Progenitor cell of endocrine pancreas (in vitro differentiated cells): ENCODE measurements around the gene CTNNBL1. TPM values are rescaled to one million over a fixed set of nuclear protein-coding genes. Genes with fewer than 3 reads are reported as not detected.

ENCODE experiments used
- DNase-seq: peaks from one replicate; pipeline ENCODE4 v3.0.0; 2021; ENCODE audit warnings: low spot score; ENCODE audit not compliant: unreplicated experiment
- H3K27ac Mint-ChIP-seq: 2 replicates; pipeline ENCODE4 v1.8.0; 2021; ENCODE audit warnings: mild to moderate bottlenecking, moderate library complexity, mixed read lengths
- H3K27me3 Mint-ChIP-seq: 2 replicates; pipeline ENCODE4 v1.8.0; 2021; ENCODE audit warnings: mixed read lengths
- H3K36me3 Mint-ChIP-seq: 2 replicates; pipeline ENCODE4 v1.8.0; 2022; ENCODE audit warnings: mixed read lengths; ENCODE audit not compliant: insufficient read depth
- H3K4me1 Mint-ChIP-seq: 2 replicates; pipeline ENCODE4 v1.8.0; 2021; ENCODE audit warnings: low read depth, mixed read lengths
- H3K4me3 Mint-ChIP-seq: 2 replicates; pipeline ENCODE4 v1.8.0; 2021; ENCODE audit warnings: low read depth, mild to moderate bottlenecking, moderate library complexity, mixed read lengths
- H3K9me3 Mint-ChIP-seq: 2 replicates; pipeline ENCODE4 v1.8.0; 2021; ENCODE audit warnings: low read depth, mixed read lengths
- total RNA-seq: library from RNA; stranded (reverse); gene quantifications from 2 replicates; pipeline ENCODE4 v1.2.1, GENCODE V29; 2021
- TF ChIP-seq, protein P1 (sequence below): fragments of 200-600 bp; sonication (generic); IDR thresholded peaks from one replicate; pipeline ENCODE4 v1.5.0; 2021; ENCODE audit warnings: antibody characterized with exemption, mild to moderate bottlenecking; ENCODE audit not compliant: unreplicated experiment

The CTNNBL1 gene
- total RNA-seq, 1 donor from 2014 or later = 60.4 TPM

DNA sequence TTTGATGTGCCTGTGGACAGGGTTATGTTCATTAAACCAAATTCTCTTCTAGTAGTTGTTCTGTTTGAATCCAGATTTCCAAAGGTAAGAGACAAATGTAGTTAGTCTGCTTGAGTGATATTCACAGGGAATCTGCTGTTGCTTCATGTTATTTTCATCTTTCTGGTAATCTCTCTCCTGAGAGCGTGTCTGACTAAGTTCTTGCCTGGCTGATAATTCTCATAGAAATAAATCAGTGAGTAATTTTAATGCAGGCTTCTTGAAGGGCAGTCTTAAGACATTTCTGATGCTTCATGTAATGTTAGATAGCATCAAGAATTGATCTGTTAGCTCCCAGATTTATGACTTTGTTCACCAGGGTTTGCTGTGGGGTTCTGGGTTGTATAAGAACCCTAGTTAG lies 54.2 kb downstream of the CTNNBL1 start:
- no peak overlapping the region for H3K27ac Mint-ChIP-seq
- H3K4me1 Mint-ChIP-seq = peaks cover 2% of the 10 kb centered on the region
- H3K27me3 Mint-ChIP-seq = no peaks in the 10 kb centered on the region
- H3K9me3 Mint-ChIP-seq = no peaks in the 10 kb centered on the region
- no peak for DNase-seq
- no peak overlapping the region for H3K4me3 Mint-ChIP-seq
- TF ChIP-seq, protein P1, sequence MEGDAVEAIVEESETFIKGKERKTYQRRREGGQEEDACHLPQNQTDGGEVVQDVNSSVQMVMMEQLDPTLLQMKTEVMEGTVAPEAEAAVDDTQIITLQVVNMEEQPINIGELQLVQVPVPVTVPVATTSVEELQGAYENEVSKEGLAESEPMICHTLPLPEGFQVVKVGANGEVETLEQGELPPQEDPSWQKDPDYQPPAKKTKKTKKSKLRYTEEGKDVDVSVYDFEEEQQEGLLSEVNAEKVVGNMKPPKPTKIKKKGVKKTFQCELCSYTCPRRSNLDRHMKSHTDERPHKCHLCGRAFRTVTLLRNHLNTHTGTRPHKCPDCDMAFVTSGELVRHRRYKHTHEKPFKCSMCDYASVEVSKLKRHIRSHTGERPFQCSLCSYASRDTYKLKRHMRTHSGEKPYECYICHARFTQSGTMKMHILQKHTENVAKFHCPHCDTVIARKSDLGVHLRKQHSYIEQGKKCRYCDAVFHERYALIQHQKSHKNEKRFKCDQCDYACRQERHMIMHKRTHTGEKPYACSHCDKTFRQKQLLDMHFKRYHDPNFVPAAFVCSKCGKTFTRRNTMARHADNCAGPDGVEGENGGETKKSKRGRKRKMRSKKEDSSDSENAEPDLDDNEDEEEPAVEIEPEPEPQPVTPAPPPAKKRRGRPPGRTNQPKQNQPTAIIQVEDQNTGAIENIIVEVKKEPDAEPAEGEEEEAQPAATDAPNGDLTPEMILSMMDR = no peak
- H3K36me3 Mint-ChIP-seq = peaks cover 10% of the 10 kb centered on the region

DNA sequence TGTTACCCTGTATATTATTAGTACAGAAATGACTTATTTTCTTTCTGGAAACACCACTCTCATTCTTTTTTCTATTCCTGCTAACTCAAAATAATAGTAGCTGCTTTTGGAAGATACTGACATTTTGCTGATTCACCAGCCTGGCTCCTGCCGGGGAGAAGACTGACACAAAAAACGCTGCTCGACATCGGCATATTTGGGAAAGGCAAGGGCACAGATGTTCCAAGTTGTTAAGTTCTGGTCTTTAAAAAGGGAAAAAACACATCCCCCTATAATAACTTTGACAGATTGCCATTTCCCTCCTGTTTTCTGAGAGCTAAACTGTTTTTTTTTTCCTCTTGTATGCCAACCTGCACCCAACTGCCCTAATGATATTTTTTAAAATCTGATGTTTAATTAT lies 55.4 kb downstream of the CTNNBL1 start:
- Mint-ChIP-seq H3K4me3 (no peak overlapping the region), H3K27me3 (no peaks in the 10 kb centered on the region), H3K9me3 (no peaks in the 10 kb centered on the region), H3K36me3 (peaks cover 7% of the 10 kb centered on the region), H3K4me1 (peaks cover 2% of the 10 kb centered on the region), H3K27ac (no peak overlapping the region)
- TF ChIP-seq, protein P1 = no peak
- no peak for DNase-seq

DNA sequence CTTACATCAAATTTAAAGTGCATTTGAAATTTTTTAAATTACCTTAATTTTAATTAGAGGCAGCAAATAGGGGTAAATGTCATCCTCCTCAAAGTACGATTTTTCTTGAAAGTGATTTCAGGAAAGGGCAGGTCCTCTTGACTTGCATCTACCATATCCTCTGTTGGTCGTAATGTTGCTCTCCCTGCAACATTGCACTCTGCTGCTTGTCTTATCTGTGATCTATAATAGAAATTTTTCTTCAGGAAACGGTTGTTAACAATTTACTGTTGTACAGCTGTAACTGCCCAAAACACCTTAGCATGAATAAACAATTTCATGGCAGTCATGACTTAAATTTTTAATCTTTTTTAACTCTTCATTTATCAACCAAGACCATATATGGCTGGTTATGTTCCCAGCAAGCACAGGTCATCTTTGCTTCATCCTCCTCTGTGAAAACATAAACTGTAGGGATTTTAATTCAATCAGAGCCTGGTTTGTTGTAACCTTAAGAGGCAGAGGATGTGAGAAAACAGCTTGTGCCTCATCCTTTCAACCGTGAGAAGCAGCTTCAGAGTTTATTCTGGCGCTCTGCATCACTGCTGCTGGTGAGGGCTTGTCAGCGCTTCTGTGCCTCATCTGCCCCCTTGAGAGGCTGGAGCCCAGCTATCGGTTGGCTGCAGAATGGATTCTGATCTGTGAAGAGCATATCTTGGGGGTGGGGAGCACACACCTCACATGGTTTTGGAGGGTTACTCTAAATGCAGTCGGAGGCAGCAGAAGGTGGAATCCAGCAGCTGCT lies 56.0 kb downstream of the CTNNBL1 start:
- no peaks in the 10 kb centered on the region for H3K27me3 Mint-ChIP-seq
- H3K4me1 Mint-ChIP-seq = no peaks in the 10 kb centered on the region
- DNase-seq = no peak
- H3K36me3 Mint-ChIP-seq = peaks cover 7% of the 10 kb centered on the region
- TF ChIP-seq, protein P1 = no peak
- no peak overlapping the region for H3K4me3 Mint-ChIP-seq
- H3K27ac Mint-ChIP-seq = no peak overlapping the region
- no peaks in the 10 kb centered on the region for H3K9me3 Mint-ChIP-seq

DNA sequence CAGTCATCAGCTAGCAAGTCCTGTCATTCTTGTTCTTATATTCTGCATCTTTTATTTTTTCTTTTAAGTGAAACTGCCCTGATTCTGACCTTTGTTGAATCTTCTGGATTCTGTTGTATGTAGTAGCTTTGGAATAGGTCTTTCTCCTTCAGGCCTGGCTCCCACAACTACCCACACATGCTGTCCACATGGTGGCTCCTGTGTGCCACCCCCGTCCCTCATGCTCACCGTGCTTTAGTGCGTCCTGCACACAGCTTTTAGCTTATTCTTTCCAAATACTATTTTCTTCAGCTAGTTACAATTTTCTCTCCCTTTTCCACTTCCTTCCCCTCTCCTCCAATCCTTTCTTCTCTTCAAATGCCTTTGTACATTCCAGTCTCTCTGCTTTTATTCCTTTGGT lies 61.8 kb downstream of the CTNNBL1 start:
- Mint-ChIP-seq H3K36me3 (peaks cover 2% of the 10 kb centered on the region), H3K27me3 (no peaks in the 10 kb centered on the region), H3K4me3 (no peak overlapping the region), H3K27ac (peak overlapping the region; percentile 19), H3K4me1 (peaks cover 2% of the 10 kb centered on the region), H3K9me3 (no peaks in the 10 kb centered on the region)
- TF ChIP-seq, protein P1 = peak; percentile 34
- no peak for DNase-seq

DNA sequence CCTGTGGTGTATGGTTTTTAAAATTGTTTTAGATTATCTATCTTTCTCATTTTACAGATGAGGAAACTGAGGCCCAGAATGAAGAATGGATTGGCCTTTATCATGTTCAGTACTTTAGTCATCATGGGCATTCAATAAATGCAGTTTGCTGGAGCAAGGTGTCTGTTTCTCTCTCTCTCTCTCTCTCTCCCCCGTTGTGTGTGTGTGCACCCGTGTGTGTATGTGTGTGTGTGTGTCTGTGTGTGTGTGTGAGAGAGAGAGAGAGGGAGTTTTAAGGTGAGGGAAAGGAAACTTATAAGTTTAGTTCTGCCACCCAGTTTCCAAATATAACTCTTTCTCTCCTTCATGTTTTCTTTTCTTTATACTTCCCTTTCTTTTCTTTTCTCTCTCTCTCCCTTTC lies 62.4 kb downstream of the CTNNBL1 start:
- Mint-ChIP-seq H3K9me3 (no peaks in the 10 kb centered on the region), H3K27ac (no peak overlapping the region), H3K36me3 (peaks cover under 1% of the 10 kb centered on the region), H3K27me3 (no peaks in the 10 kb centered on the region), H3K4me1 (peaks cover 2% of the 10 kb centered on the region), H3K4me3 (no peak overlapping the region)
- DNase-seq = no peak
- TF ChIP-seq, protein P1 = no peak
